ENCODE data around the gene CRKL. TPM values are rescaled to one million over a fixed set of nuclear protein-coding genes. Genes with fewer than 3 reads are reported as not detected.
"Not testable (repeated sequence)": the region's sequence is repeated elsewhere in the genome, so short reads cannot be mapped to it uniquely, and the experiment has no call there.

The CRKL gene
- total and polyA plus RNA-seq, 12 donors: 15.6 to 69.1 (median 43.3) TPM

GRCh38 chr22:20890975-20891374, 26.2 kb upstream of the CRKL start:
- no peak overlapping the region for H3K27ac ChIP-seq
- H3K4me3 ChIP-seq: no peak overlapping the region
- 89 to 96% (median 95%) methylated on average over 6 of the region's 6 CpGs for WGBS, 4 donors
- H3K36me3 ChIP-seq (replicated peaks in 1 of 2): peaks cover 0 to 29% of the 10 kb centered on the region in 2 donors
- H3K4me1 ChIP-seq (replicated peaks in 1 of 2): peaks cover 0 to 3% of the 10 kb centered on the region in 2 donors
- H3K27me3 ChIP-seq: no peaks in the 10 kb centered on the region
- TF ChIP-seq POLR2A (IDR thresholded peaks at IDR 0.05): no peak
- no peak for TF ChIP-seq CTCF (IDR thresholded peaks at IDR 0.05)
- intact Hi-C loops (cut with DNase I): no loop called here
- no peaks in the 10 kb centered on the region for H3K9me3 ChIP-seq (replicated peaks in 1 of 3)
- no peak for DNase-seq

- H3K27me3 ChIP-seq; H3K27ac ChIP-seq; H3K36me3 ChIP-seq (replicated peaks in 1 of 2); H3K4me3 ChIP-seq; intact Hi-C loops (cut with DNase I); H3K9me3 ChIP-seq (replicated peaks in 1 of 3); H3K4me1 ChIP-seq (replicated peaks in 1 of 2); DNase-seq: not testable (repeated sequence)
- WGBS, 4 donors: 68 to 85% (median 82%) methylated on average over 6 to 7 of the region's 7 CpGs
Observed at GRCh38 chr22:20897737-20898136, 19.5 kb upstream of the CRKL start.

GRCh38 chr22:20899827-20900423, 17.3 kb upstream of the CRKL start:
- intact Hi-C loops (cut with DNase I): no loop called here
- no peak overlapping the region for H3K4me3 ChIP-seq
- H3K9me3 ChIP-seq (replicated peaks in 1 of 3): no peaks in the 10 kb centered on the region
- no peak for DNase-seq
- no peak overlapping the region for H3K27ac ChIP-seq
- H3K27me3 ChIP-seq: no peaks in the 10 kb centered on the region
- no peak for TF ChIP-seq POLR2A (IDR thresholded peaks at IDR 0.05)
- TF ChIP-seq CTCF (IDR thresholded peaks at IDR 0.05): no peak
- H3K4me1 ChIP-seq (replicated peaks in 1 of 2): no peaks in the 10 kb centered on the region
- no peaks in the 10 kb centered on the region for H3K36me3 ChIP-seq (replicated peaks in 1 of 2)
- WGBS, 4 donors: 70 to 86% (median 77%) methylated on average over 7 of the region's 7 CpGs

- H3K4me1 ChIP-seq (replicated peaks in 1 of 2); H3K27me3 ChIP-seq; intact Hi-C loops (cut with DNase I); H3K36me3 ChIP-seq (replicated peaks in 1 of 2); H3K27ac ChIP-seq; H3K4me3 ChIP-seq; DNase-seq; H3K9me3 ChIP-seq (replicated peaks in 1 of 3): not testable (repeated sequence)
- 92 to 95% (median 93%) methylated on average over 18 of the region's 18 CpGs for WGBS, 4 donors
Observed at GRCh38 chr22:20901093-20902033, 15.8 kb upstream of the CRKL start.

- DNase-seq: no peak
- 96 to 100% (median 99%) methylated on average over 2 of the region's 2 CpGs for WGBS, 4 donors
- Histone ChIP-seq H3K9me3 (replicated peaks in 1 of 3) (no peaks in the 10 kb centered on the region), H3K4me1 (replicated peaks in 1 of 2) (no peaks in the 10 kb centered on the region), H3K27me3 (no peaks in the 10 kb centered on the region), H3K36me3 (replicated peaks in 1 of 2) (no peaks in the 10 kb centered on the region), H3K4me3 (no peak overlapping the region), H3K27ac (no peak overlapping the region)
- intact Hi-C loops (cut with DNase I): no loop called here
- TF ChIP-seq CTCF (IDR thresholded peaks at IDR 0.05): no peak
- no peak for TF ChIP-seq POLR2A (IDR thresholded peaks at IDR 0.05)
Observed at GRCh38 chr22:20903093-20903492, 14.1 kb upstream of the CRKL start.

Data from adrenal gland (tissue), 12 donors.